SK-N-MC (cell line): ENCODE measurements around the gene DCAF17.

Experiments used
- FOXP2 ChIP-seq: optimal IDR thresholded peaks from 2 replicates; pipeline ENCODE3; 2011; ENCODE audit warnings: mild to moderate bottlenecking, moderate library complexity; ENCODE audit not compliant: insufficient read depth; ENCODE audit errors: extremely low read length, control extremely low read depth
- POLR2AphosphoS5 ChIP-seq: IDR thresholded peaks from 2 replicates; pipeline ENCODE4 v1.6.1; 2012; ENCODE audit warnings: mild to moderate bottlenecking, low read depth, low read length, borderline replicate concordance

DNA sequence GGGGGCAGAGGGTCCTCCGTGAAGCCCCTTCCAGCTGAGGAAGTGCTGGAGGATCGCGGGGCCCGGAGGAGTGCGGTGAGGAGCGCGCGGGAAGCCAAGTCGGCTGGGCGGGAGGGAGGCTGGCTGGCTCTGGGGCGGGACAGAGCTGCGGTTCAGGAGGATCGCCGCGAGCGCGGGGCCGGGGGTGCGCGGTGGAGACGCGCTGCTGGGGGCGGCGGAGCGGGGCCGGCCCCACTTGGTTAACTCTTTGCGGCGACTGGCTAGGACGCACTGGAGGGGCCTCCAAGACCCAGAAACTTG, 88.7 kb downstream of the DCAF17 start:
- TF ChIP-seq FOXP2 (no peak), POLR2AphosphoS5 (no peak)
